HUDEP-2 (cell line): ENCODE measurements around the gene RND3.

ENCODE experiments used
- DNase-seq, 76 experiments: peaks; one replicate each; lab custom pipeline; 2025; ENCODE audit not compliant: unreplicated experiment in 76 of 76; lab: John Stamatoyannopoulos, UW

RND3 gene

DNA sequence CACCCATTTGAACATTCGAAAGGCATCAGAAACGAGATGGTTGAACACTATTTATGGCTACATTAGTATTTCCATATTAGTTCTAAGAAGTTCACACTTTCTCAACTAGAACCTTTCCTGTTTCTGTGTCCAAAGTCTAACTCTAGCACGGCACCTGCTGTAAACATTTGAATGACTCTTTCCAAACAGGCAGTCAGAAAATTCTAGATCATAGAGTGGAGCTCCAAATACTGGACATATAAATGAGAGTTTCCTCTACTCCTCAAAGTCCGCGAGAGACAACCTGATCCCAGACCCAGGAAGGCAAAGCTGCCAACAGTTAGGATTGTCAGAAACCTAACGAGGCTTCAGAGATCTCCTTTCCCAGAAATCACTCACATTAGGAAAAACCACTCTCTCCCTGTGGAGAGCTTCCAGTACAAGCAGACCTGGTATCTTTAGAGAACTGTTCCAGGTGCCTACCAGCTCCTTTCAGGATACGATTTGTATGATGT, 10.6 kb downstream of the RND3 start:
- no peak for DNase-seq

DNA sequence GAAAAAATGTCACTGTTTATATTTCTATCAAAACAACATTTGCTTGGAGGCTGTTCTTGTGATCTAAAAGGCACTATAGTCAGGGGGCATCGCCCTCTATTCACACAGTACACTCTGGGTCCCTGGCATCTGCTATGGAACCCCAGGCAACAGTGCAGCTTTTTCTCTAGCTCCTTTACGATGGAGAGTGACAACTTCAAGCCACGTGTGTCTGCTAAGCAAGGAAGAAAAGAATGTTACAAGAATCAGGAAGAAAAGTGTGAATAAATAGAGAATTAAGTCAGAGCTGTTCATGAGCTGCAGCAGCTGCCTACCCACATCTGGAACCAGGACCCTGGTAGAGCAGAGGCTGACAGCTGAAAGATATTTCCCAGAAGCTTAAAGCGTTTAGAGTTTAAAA, 11.2 kb downstream of the RND3 start:
- no peak for DNase-seq

DNA sequence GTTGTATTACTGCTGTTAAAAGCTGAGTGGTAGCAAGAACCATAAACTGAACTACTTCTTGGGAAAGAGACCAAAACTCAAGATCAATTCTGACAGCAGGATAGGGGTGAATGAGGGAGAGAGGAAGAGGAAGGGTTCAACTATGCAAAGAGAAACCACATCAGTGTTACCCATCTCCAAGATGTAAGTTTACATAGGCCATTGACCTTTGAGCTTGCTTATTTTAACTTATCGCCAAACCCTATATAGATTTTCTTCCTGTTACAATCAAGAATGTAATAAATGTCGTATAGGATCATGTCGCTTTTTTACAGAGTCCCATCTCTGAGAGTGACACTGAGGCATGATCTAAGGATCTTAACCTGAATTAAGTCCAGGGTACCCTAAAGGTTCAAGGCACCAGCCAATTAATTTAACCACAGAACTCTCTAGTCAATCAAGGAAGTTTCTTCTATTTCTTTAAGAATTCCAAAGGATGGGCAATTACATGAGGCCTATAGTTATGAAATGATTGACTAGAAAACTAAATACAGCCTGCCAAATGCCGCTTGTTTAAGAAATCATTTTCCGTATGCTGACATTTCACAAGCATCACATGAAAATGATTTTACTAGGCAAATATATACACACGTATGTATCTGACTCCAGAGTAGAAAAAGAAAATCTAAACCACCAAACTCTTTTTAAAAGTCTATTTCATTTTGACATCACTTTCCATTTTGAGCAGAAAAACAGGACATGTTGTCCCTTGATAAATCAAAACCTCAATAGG, 11.8 kb downstream of the RND3 start:
- no peak for DNase-seq

DNA sequence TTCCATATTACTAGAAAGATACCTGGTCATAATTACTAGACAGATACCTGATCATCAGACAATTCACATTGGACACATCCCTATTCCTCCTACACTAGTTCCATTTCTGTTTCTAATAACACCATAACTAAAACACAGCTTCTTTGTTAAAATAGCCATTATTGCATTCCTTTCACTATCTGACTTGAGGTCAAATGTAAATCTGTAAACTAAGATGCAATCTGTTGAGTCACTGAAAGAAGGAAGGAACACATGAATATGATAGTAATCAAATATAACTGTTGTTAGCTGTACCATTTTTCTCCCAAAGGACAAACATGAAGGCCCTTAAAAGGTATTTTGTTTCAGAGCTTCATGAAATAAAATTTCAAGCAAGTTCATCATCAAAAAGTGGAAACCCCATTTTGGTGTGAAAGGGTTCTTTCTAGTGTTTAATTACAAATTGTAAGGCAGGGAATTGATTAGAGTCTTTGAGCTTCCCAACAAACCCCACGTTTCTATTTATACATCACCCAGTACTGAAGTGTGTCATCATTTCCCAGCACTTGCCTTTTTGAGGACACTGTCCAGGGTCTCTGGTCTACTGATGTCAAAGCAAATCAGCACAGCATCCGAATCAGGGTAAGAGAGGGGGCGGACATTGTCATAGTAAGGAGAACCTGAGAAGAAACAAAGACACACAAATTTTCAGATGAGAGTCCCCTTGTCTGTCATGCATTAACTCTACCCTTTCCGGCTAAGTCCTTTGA, 13.0 kb downstream of the RND3 start:
- DNase-seq, result no peak

DNA sequence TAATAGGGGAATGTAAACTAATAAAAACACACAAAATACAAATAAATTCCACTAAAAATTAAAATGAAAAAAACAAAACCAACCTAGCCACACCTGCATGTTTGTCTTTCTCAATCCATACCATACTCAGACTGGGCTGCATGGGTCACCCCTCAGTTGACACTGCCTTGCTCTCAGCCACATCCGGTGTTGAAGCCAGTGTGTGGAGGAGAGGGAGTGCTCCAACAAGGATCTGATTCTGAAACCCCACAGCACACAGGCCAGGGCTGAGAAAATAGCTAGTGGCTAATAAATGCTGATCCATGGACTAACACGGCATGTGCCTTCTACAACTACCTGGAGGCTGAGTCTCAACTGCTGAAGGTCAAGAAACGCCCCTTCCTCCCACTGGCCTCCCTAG, 13.7 kb downstream of the RND3 start:
- no peak for DNase-seq

DNA sequence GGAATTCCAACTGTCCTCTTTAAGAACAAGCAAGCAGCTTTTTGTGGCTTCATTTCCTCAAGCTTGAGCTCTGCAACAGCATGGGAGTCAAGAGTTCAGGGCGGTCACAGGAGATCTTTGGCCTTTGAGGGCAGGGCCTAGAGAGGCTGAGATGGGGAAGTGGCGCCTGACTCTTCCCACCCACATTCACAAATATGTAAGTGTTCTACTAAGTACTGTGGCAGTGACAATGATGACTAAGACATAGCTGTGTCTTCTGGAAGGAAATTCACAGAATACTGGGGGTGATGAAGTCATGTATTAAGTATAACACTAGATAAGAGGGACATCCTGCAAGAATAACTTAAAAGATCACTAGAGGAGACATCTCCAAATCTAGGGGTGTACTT, 15.0 kb downstream of the RND3 start:
- DNase-seq, result no peak

DNA sequence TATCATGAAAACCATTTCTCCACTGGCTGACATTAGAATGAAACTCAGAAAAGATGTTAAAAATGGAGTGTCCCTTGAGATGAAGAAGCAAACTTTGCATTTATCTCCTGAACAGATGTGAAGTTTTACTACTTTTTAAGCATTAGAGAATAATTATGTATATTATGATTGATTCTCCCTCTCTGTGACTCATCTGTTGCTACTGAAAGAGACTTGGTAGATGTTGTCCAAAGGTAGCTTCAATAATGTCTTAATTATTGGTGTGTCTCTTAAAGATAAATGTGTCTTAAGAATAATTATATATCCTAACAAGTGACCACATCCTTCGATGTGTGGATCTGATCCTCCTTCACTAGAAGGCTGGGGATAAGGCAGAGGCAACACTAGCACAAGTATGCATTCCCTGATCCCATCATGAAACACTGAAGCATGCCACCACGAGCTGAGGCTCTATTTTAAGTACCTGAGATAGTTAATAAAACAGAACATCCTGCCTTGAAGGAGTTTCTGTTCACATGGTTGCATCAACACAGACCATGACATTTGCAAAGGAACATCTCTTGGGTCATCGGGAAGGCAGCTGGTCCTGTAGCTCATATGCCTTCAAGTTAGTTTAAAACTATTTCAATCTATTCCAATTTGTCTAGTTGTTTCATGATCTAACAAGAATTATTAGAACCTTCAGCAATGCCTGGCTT, 15.5 kb downstream of the RND3 start:
- DNase-seq, result no peak

DNA sequence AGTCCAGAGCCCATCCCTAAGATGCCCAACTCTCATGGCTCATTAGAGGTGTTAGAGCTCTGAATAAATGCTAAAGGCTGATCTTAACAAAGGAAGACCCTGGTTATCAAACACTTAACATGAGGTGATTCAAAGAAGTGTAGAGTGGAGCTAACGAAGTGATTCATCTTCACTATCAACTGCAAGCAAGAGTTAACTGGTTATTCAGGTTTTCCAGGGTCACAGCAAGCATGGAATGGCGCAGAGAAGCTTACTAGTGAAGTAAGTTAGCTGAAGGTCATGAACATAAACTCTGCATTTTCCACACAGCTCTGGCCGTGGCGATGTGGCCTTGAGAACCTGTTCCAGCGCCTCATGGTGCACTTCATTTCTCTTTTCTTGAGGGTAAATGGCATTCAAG, 17.0 kb downstream of the RND3 start:
- DNase-seq, result no peak

DNA sequence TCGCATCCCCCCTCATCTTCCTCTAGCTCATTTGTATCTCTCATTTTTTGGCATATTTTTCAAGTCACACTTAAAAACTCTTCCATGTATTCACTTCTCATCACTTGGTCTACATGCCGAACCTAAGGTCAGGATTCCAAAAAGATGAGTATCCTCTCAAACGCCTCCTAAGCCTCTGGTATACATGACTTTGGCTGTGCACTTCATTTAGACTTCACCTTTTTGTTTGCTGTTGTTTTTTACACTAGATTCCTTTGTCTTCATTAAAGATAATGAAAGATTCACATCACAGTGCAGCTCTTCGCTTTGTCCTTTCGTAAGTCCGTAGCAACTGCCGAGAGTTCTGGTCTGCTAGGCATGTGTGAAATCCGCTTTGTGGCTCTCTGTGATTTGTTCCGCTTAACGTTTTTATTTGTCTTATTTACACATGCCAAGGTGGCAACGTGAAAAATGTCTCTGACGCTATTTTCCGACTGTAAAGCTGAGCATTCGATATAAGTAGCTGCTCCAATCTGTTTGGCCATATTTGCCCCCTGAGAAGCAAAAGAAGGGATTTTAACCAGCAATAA, 17.7 kb downstream of the RND3 start:
- no peak for DNase-seq

DNA sequence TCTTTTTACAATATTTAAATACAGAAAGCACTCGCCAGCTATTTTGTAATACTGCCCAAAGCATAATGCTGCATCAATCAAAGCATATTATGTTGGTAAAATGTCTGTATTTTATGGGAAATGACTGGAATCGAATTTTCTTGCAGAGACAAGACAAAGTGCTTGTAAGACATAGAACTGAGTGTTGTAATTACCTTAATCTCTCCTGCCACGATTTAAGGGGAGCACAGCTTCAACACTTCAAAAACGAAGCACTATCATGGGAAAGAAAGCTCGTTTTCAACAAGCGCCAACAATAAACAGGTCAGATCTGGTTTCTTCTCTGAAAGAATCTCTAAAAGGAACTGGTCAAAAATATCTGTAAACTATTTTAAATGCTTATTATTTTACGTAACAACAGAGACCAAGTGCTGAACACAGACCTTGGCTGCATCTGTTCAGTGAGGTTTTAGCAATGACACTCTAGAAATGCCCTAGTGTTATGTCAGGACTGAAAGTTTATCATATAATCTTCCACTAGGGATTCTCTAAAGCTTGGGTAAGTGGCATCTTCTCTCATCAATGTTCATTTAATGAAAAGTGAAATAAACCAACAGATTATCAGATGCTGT, 19.0 kb downstream of the RND3 start:
- no peak for DNase-seq

DNA sequence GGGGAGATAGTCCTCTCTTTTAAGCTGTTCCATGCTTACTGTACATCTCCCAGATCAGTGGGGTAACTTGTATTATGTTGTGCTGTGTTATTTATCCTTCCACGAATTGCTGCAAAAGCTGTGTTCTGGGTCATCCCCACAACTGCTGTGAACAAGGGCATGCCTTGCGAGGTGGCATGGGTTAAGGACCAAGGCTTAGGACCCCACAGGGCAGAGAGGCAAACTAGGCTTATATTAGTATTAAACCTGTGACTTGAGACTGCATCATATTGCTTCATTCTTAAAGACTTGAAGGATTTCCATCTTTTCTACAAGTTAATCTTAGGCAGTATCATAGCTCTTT, 19.9 kb downstream of the RND3 start:
- DNase-seq, result no peak

DNA sequence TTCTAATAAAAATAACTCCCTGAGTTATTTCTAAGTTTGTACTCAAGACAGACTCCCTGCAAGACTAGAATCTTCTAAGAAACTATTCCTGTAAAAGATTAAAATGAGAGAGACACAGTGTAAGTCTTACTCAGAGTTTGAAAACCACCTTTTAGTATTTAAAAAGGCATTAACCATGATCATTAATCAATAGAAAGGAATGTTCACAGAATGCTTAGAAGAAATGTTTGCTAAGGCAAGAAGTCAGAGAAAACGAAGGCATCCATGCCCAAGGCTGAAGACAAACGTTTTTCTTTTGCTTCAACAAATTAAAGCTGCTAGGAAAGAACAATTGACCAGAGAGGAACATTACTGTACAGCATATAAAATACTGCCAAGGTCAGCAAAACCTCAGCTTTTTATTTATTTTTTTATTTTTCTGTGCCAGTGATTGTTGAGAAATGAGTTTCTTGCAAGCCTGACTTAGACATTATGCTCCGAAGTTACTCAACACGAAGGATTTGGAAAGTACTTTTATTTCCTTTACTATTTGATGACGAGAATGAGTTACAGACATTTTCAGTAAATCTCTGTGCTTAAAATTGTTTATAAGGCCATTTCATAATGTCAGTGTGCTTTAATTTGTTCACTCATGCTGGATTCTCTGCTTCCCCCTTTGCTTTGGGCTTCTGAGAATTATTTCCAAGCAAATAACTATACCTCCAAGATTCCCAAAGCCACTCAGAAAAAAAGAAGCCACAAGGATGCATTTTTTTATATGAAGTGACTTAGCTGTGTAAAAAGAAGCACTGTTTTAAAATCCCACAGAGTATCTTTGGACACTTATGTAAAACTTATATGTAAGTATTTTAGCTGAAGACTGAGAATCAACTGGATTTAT, 20.5 kb downstream of the RND3 start:
- no peak for DNase-seq

DNA sequence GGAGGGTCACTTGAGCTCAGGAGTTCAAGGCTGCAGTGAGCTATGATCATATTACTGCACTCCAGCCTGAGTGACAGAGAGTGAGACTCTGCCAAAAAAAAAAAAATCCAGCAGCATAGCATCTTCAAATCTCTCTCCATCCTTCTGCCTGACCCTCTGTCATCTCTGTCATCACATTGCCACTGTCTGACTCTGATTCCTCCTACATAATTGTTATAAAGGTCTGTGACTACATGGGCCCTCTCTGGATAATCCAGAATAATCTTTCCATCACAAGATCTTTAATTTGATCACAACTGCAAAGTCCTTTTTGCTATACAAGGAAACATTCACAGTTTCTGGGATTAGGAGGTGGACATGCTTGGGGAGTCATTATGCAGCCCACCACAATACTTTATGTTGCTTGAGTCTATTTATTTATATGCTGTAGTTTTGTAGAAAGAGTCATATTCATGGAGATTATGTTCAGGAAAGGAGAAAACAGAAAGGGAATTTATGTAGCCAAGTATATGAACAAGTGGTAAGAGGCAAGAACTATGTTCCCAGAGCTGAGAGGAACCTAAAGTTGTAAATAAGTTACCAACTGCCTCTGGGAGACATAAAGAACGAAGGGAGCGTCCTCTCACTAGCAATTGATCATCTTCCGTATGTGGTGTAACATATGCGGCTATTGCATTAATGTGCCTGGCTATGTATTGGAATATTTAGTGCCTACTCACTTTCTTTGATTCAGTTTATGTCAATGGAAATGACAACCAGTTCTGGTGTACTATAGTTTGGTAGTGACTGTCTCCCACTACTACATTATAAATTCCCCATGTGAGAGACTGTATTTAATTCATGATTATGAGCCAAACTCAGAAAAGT, 21.5 kb downstream of the RND3 start:
- no peak for DNase-seq

DNA sequence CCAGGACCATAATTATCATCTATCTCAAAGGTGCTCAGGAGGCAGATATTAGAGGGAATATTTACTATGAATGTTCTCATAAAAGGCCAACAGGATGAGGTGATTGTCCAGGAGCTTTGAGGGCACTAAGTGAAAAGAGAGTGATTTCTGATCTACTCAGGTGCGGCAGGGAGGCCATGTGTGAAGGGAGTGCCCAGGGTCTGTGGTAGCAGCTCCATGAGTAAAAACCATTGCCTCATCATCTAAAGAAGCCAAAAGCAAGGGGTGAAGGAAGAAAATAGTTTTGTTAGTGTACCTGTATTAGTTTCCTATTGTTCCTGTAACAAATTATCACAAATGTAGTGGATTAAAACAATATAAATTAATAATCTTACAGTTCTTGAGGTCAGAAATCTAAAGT, 22.5 kb downstream of the RND3 start:
- DNase-seq, result no peak

DNA sequence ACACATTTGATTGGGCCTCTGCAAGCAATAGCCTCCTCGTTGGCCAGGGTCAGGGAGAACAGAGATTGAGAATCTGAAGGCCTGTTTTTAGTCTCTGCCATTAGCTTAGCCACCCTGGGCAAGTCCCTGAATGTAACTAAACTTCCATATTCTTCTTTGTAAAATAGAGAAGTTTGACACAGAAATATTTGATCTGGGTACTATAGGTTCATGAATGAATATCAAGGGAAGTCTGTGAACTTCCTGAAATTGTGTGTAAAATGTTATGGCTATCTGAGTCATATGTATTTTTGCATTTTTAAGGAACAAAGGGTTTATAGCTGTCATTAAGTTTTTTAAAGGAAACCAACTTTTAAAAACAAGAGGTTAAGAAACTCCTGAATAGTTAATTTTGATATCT, 23.2 kb downstream of the RND3 start:
- DNase-seq, result no peak

DNA sequence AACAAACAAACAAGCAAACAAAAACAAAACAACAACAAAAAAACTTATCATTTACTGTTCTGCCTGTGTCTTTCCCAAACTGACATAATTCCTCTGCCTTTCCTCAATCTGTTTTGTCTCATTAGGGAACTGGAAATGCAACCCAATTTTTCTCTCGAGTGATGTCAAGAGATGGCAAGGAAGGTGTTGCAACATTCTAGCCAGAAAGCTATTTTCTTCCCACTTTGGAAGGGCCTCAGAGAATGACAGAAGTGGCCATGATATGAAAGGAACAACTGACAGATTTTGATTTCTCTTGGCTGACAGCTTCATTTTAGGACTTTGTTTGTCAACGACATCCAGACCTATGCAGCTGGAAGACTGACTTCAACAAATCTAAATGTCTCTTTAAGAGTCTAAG, 24.7 kb downstream of the RND3 start:
- DNase-seq, result no peak

DNA sequence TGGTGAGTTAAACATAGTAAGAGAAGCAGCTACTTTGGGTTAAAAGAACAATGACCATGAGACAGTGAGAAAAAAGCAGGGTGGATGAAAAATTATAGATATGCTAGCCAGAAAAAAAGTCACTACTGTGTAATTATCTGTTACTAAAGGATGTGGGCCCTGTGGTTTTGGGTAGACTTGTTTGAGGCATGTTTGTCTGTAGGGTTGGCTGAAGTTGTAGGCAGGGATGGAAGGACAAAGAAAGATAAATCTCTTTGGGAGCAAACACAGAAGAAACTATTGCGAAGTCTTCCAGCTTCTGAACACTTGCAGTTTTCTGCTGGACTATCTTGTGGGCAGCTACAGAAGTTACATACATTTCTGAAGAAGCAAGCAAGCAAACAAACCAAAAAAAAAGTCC, 28.2 kb downstream of the RND3 start:
- no peak for DNase-seq

DNA sequence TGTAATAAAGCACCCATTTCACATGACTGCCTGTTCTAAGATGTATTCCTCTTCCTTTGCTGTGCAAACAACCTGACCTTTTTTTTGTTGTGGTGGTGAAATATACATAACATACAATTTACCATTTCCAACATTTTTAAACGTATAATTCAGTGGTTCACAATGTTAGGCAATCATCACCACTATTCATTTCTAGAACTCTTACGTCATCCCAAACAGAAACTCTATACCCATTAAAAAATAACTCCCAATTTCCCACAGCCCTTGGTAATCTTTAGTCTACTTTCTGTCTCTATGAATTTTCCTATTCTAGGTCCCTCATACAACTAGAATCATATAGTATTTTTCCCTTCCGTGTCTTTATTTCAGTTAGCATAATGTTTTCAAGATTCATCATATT, 36.7 kb downstream of the RND3 start:
- no peak for DNase-seq

DNA sequence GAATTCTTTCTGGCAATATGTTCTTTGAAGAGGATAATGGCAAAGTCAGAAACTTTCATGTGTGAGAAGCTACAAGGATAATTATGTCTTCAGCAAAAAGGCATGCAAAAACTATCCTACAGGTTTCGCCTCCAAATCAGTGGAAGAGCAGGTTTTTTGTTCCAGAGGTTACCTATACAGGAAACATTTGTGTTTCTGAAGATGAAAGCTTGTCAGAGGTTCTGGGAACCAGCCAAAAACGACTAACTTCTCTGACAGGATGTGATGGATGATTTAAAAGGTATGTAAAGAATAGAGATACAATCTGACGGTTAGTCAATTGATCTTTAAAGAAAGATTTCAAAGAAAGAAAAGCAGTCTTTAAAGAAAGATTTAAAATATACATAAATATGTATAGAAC, 37.6 kb downstream of the RND3 start:
- DNase-seq, result no peak
